ENCODE data around the gene OAS1.
"Not testable (repeated sequence)": the region's sequence is repeated elsewhere in the genome, so short reads cannot be mapped to it uniquely, and the experiment has no call there.

OAS1 gene

GRCh38 chr12:112937741-112938719 lies 31.3 kb downstream of the OAS1 start, which contains the start of gene OAS3:
TSS of gene OAS3 (plus strand) at chr12:112938474. CDS start at chr12:112938531, 57 bp downstream.
- DNase-seq: peak; percentile 100

DNA sequence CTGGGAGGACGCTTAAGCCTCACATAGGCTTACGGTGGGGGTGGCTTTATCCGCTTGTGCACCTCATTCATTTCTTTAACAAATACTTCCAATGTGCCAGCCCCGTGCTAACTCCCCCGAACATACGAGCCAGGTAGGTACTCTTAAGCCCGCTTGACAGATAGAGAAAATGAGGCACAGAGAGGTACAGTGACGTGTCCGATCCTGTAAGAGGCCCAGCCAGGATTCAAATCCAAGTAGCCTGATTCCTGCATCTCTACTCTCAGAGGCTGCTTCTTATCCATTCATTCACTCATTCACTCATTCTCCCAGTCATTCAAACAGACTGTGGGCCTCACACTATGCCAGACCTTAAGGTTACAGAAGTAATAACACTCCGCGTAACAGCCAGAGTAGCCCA lies 32.0 kb downstream of the OAS1 start:
- peak; percentile 30 for DNase-seq

GRCh38 chr12:112939761-112940381 lies 33.1 kb downstream of the OAS1 start:
- peak; percentile 56 for DNase-seq

GRCh38 chr12:112941528-112942335 lies 35.0 kb downstream of the OAS1 start:
- no peak for DNase-seq

DNA sequence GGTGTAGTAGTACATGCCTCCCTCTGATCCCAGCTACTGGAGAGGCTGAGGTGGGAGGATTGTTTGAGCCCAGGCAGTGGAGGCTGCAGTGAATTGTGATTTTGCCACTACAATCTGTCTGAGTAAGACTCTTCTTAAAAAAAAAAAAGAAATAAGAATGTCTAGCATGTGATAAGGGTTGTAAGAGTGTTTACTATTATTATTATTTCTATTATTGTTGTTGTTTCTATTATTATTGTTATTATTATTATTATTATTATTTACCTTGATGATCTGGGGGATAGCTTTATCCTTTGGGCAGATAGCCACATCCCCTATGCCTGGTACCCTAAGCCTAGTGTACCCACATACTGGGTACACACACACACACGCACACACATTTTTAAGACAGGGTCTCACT lies 35.8 kb downstream of the OAS1 start:
- no peak for DNase-seq

- no peak for DNase-seq
These were observed 37.4 kb downstream of the OAS1 start for GRCh38 chr12:112944024-112944690.

GRCh38 chr12:112945515-112945914 lies 38.8 kb downstream of the OAS1 start:
- no peak for DNase-seq

- DNase-seq: no peak
These were observed 39.7 kb downstream of the OAS1 start for GRCh38 chr12:112946236-112947000.

DNA sequence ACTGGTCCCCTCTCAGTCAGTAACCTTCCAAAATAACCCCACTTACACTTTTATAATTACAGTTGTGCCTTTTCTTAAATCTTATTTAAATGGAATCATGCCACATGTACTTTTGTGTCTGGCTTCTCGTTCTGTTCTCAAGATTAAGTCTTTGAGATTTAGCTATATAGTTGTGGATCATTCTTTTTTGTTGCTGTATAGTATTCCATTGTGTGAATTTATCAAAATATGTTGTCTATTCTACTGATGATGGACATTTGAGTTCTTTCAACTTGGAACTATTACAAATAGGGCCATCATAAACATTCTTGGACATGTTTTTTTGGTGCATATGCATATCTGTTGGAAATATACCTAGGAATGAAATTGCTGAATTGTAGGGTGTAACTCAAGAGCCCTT lies 40.6 kb downstream of the OAS1 start:
- no peak for DNase-seq

DNA sequence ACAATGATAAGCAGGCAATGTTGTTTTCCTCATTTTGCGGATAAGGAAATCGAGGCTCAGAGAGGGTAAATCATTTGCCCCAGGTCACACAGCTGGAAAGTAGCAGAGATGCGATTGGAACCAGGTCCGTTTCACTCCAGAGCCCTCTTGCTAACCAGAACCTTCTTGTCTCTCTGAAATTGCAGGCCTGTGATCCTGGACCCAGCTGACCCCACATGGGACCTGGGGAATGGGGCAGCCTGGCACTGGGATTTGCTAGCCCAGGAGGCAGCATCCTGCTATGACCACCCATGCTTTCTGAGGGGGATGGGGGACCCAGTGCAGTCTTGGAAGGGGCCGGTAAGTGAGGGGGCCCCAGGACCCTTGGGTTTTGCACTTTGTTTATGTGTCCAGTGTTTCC lies 41.0 kb downstream of the OAS1 start:
- no peak for DNase-seq

DNA sequence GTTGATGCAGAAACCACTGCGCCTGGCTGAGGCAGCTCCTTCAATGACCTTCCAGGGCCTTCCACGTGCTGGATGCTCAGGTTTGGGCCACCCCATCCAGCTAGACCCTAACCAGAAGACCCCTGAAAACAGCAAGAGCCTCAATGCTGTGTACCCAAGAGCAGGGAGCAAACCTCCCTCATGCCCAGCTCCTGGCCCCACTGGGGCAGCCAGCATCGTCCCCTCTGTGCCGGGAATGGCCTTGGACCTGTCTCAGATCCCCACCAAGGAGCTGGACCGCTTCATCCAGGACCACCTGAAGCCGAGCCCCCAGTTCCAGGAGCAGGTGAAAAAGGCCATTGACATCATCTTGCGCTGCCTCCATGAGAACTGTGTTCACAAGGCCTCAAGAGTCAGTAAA lies 42.0 kb downstream of the OAS1 start:
- DNase-seq: no peak

GRCh38 chr12:112950701-112951100 lies 43.9 kb downstream of the OAS1 start:
- no peak for DNase-seq

- DNase-seq: not testable (repeated sequence)
These were observed 50.4 kb downstream of the OAS1 start for GRCh38 chr12:112957125-112957524.

DNA sequence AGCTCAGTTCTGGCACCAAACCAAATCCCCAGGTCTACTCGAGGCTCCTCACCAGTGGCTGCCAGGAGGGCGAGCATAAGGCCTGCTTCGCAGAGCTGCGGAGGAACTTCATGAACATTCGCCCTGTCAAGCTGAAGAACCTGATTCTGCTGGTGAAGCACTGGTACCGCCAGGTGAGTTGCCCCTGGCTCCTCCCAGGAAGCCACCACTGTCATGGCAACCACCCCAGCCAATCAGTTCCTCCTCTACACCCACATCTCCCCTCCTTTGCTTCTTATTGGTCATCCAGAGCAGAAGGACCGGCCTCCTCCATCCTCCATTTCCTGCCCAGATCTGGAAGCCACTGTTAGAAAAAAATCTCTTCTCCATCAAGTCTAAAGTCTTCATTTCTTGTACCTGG lies 54.3 kb downstream of the OAS1 start:
- no peak for DNase-seq

- DNase-seq: no peak
These were observed 54.8 kb downstream of the OAS1 start for GRCh38 chr12:112961536-112961935.

DNA sequence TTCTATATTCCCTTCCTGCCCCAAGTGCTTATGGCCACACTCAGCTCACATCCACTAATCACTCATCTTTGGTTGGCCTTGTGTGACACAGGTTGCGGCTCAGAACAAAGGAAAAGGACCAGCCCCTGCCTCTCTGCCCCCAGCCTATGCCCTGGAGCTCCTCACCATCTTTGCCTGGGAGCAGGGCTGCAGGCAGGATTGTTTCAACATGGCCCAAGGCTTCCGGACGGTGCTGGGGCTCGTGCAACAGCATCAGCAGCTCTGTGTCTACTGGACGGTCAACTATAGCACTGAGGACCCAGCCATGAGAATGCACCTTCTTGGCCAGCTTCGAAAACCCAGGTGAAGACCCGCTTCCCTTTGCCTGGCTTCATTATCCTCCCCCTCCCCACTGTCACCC lies 55.8 kb downstream of the OAS1 start:
- DNase-seq: no peak

DNA sequence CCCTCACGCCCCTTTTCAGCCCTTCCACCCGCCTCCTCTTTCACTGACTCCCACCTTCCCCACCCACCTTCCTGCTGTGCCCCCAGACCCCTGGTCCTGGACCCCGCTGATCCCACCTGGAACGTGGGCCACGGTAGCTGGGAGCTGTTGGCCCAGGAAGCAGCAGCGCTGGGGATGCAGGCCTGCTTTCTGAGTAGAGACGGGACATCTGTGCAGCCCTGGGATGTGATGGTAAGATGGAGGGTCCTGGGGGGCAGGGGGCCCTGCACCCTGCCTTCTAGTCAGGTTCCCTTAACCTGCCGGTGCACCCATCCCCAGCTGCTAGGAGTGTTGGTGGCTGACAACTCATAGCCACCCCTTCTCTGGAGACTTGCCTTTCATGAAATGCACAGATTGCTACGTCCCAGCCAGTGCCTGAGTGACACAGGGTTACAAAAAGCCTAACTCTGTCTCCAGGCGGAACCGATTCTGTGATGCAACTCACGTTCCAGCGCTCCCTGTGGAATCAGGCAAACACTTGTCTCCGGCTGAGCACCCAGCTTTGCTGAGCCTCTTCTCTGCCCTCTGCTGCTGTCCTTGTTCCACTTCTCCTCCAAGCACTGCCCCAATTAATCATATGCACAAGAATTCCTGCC lies 56.6 kb downstream of the OAS1 start:
- DNase-seq: no peak

- DNase-seq: no peak
These were observed 57.4 kb downstream of the OAS1 start for GRCh38 chr12:112964067-112964670.

- DNase-seq: no peak
These were observed 58.2 kb downstream of the OAS1 start for GRCh38 chr12:112964915-112965314.

GRCh38 chr12:112965643-112966042 lies 58.9 kb downstream of the OAS1 start:
- no peak for DNase-seq

- no peak for DNase-seq
These were observed 60.5 kb downstream of the OAS1 start for GRCh38 chr12:112967306-112967705.
